ENCODE measurements around the gene GULP1. TPM values are rescaled to one million over a fixed set of nuclear protein-coding genes. Genes with fewer than 3 reads are reported as not detected.

Gene GULP1
- total and polyA plus RNA-seq, 7 donors = 3.5 to 56.1 (median 50.9) TPM

- H3K4me3 ChIP-seq = no peak overlapping the region
- peaks cover 0 to 13% (median 5%) of the 10 kb centered on the region in 4 donors for H3K4me1 ChIP-seq
- no peaks in the 10 kb centered on the region for H3K9me3 ChIP-seq
- no peak overlapping the region for H3K27ac ChIP-seq
- intact Hi-C loops (cut with DNase I) = no loop called here
- H3K27me3 ChIP-seq = no peaks in the 10 kb centered on the region
- H3K36me3 ChIP-seq = no peaks in the 10 kb centered on the region
- TF ChIP-seq POLR2A (IDR thresholded peaks at IDR 0.05) (no peak), POLR2AphosphoS5 (IDR thresholded peaks at IDR 0.05) (no peak), EP300 (IDR thresholded peaks at IDR 0.05) (no peak), CTCF (IDR thresholded peaks at IDR 0.05) (no peak)
- WGBS, 2 donors = 92 to 97% methylated on average over 1 of the region's 1 CpG
- no peak for DNase-seq
These were observed 123.4 kb downstream of the GULP1 start for GRCh38 chr2:188414869-188415753.

- peaks cover 0 to 13% (median 5%) of the 10 kb centered on the region in 4 donors for H3K4me1 ChIP-seq
- H3K4me3 ChIP-seq = no peak overlapping the region
- H3K27me3 ChIP-seq = no peaks in the 10 kb centered on the region
- no peak for TF ChIP-seq POLR2AphosphoS5 (IDR thresholded peaks at IDR 0.05)
- no peaks in the 10 kb centered on the region for H3K9me3 ChIP-seq
- no peak for DNase-seq
- H3K36me3 ChIP-seq = no peaks in the 10 kb centered on the region
- no peak overlapping the region for H3K27ac ChIP-seq
- intact Hi-C loops (cut with DNase I) = no loop called here
- 16 to 56% methylated on average over 1 of the region's 1 CpG for WGBS, 2 donors
These were observed 124.0 kb downstream of the GULP1 start for GRCh38 chr2:188415754-188416083.

GRCh38 chr2:188416367-188416766, 124.7 kb downstream of the GULP1 start:
- Histone ChIP-seq H3K9me3 (no peaks in the 10 kb centered on the region), H3K27ac (no peak overlapping the region), H3K4me1 (peaks cover 0 to 13% (median 5%) of the 10 kb centered on the region in 4 donors), H3K27me3 (no peaks in the 10 kb centered on the region), H3K36me3 (no peaks in the 10 kb centered on the region), H3K4me3 (no peak overlapping the region)
- no peak for DNase-seq
- intact Hi-C loops (cut with DNase I) = no loop called here
- no peak for TF ChIP-seq POLR2A (IDR thresholded peaks at IDR 0.05)
- no peak for TF ChIP-seq POLR2AphosphoS5 (IDR thresholded peaks at IDR 0.05)
- TF ChIP-seq EP300 (IDR thresholded peaks at IDR 0.05) = no peak
- no peak for TF ChIP-seq CTCF (IDR thresholded peaks at IDR 0.05)

GRCh38 chr2:188422726-188423125, 131.1 kb downstream of the GULP1 start:
- H3K4me3 ChIP-seq = no peak overlapping the region
- intact Hi-C loops (cut with DNase I) = no loop called here
- 45 to 74% methylated on average over 1 of the region's 1 CpG for WGBS, 2 donors
- H3K27me3 ChIP-seq = no peaks in the 10 kb centered on the region
- H3K27ac ChIP-seq = no peak overlapping the region
- H3K9me3 ChIP-seq = no peaks in the 10 kb centered on the region
- TF ChIP-seq EP300 (IDR thresholded peaks at IDR 0.05) (no peak), CTCF (IDR thresholded peaks at IDR 0.05) (no peak), POLR2A (IDR thresholded peaks at IDR 0.05) (no peak), POLR2AphosphoS5 (IDR thresholded peaks at IDR 0.05) (no peak)
- DNase-seq = no peak
- H3K36me3 ChIP-seq = no peaks in the 10 kb centered on the region
- H3K4me1 ChIP-seq = no peaks in the 10 kb centered on the region

- 42 to 76% methylated on average over 2 of the region's 2 CpGs for WGBS, 2 donors
- Histone ChIP-seq H3K27ac (no peak overlapping the region), H3K9me3 (no peaks in the 10 kb centered on the region), H3K4me1 (no peaks in the 10 kb centered on the region), H3K27me3 (no peaks in the 10 kb centered on the region), H3K36me3 (no peaks in the 10 kb centered on the region), H3K4me3 (no peak overlapping the region)
- intact Hi-C loops (cut with DNase I) = no loop called here
- no peak for TF ChIP-seq CTCF (IDR thresholded peaks at IDR 0.05)
- TF ChIP-seq EP300 (IDR thresholded peaks at IDR 0.05) = no peak
- no peak for TF ChIP-seq POLR2AphosphoS5 (IDR thresholded peaks at IDR 0.05)
- TF ChIP-seq POLR2A (IDR thresholded peaks at IDR 0.05) = no peak
- DNase-seq = no peak
These were observed 133.6 kb downstream of the GULP1 start for GRCh38 chr2:188425266-188425665.
